Activated effector memory CD4-positive, alpha-beta T cell treated with anti-CD3 and anti-CD28 coated beads, Interleukin-2, amount 50 U/mL, for 16 hours (primary cell): ENCODE measurements around the gene CBX6.

Experiments used
- DNase-seq: peaks from one replicate; pipeline ENCODE4 v3.0.0-alpha.2; 2020

Gene CBX6

GRCh38 chr22:38839686-38840085 lies 32.3 kb downstream of the CBX6 start:
- DNase-seq = no peak

GRCh38 chr22:38837414-38837928 lies 34.5 kb downstream of the CBX6 start:
- no peak for DNase-seq

GRCh38 chr22:38835888-38836301 lies 36.1 kb downstream of the CBX6 start:
- no peak for DNase-seq

- DNase-seq = no peak
These were observed 37.0 kb downstream of the CBX6 start for GRCh38 chr22:38834991-38835390.

- no peak for DNase-seq
These were observed 37.6 kb downstream of the CBX6 start for GRCh38 chr22:38834215-38834953.

- DNase-seq = peak; percentile 39
These were observed 39.0 kb downstream of the CBX6 start for GRCh38 chr22:38833061-38833460.

- peak; percentile 48 for DNase-seq
These were observed 39.7 kb downstream of the CBX6 start for GRCh38 chr22:38832005-38832978.

- DNase-seq = peak; percentile 38
These were observed 40.7 kb downstream of the CBX6 start for GRCh38 chr22:38831166-38831945.

- DNase-seq = no peak
These were observed 41.2 kb downstream of the CBX6 start for GRCh38 chr22:38830845-38831108.

GRCh38 chr22:38830026-38830844 lies 41.8 kb downstream of the CBX6 start:
- DNase-seq = no peak

- DNase-seq = no peak
These were observed 42.5 kb downstream of the CBX6 start for GRCh38 chr22:38829485-38829884.

- no peak for DNase-seq
These were observed 43.3 kb downstream of the CBX6 start for GRCh38 chr22:38828616-38829205.

- no peak for DNase-seq
These were observed 43.8 kb downstream of the CBX6 start for GRCh38 chr22:38828191-38828590.

- no peak for DNase-seq
These were observed 44.5 kb downstream of the CBX6 start for GRCh38 chr22:38827510-38827909.

GRCh38 chr22:38826801-38827200 lies 45.2 kb downstream of the CBX6 start:
- DNase-seq = no peak

- DNase-seq = no peak
These were observed 45.6 kb downstream of the CBX6 start for GRCh38 chr22:38826386-38826785.

GRCh38 chr22:38824585-38824984 lies 47.4 kb downstream of the CBX6 start:
- DNase-seq = peak; percentile 72

- no peak for DNase-seq
These were observed 48.4 kb downstream of the CBX6 start for GRCh38 chr22:38823637-38824036.

- DNase-seq = no peak
These were observed 48.9 kb downstream of the CBX6 start for GRCh38 chr22:38823076-38823475.

GRCh38 chr22:38820020-38820419 lies 52.0 kb downstream of the CBX6 start:
- DNase-seq = no peak

GRCh38 chr22:38819387-38819940 lies 52.6 kb downstream of the CBX6 start:
- no peak for DNase-seq

GRCh38 chr22:38817196-38817595 lies 54.8 kb downstream of the CBX6 start:
- DNase-seq = no peak
